Spleen (tissue), 11 donors: Measurements from ENCODE around the gene PDE8B. TPM values are rescaled to one million over a fixed set of nuclear protein-coding genes. Genes with fewer than 3 reads are reported as not detected.

Experiments
- DNase-seq: peaks from one replicate; pipeline ENCODE4 v3.0.0-alpha.2; 2020
- H3K27ac ChIP-seq, 8 donors: fragments of 200-600 bp; sonication (generic) in 7 of 8; 1 replicate in 4 of 8; 2 replicates in 4 of 8; pipeline versions ENCODE4 v1.5.0 to v1.8.0; 2016 to 2021; ENCODE audit warnings: inconsistent platforms in 4 of 8, mild to moderate bottlenecking in 4 of 8, moderate library complexity in 1 of 8
- H3K27me3 ChIP-seq, 7 donors: fragments of 200-600 bp; sonication (generic) in 6 of 7; replicated peaks in 1 of 7; 1 replicate in 4 of 7; 2 replicates in 3 of 7; pipeline versions ENCODE4 v1.5.0 to v1.8.0; 2016 to 2021; ENCODE audit warnings: inconsistent platforms in 3 of 7, mild to moderate bottlenecking in 1 of 7
- H3K36me3 ChIP-seq, 6 donors: fragments of 200-600 bp; sonication (generic) in 5 of 6; 1 replicate in 4 of 6; 2 replicates in 2 of 6; pipeline versions ENCODE4 v1.5.0 to v1.8.0; 2016 to 2021; ENCODE audit warnings: inconsistent platforms in 2 of 6
- H3K4me1 ChIP-seq, 6 donors: fragments of 200-600 bp; sonication (generic) in 5 of 6; 1 replicate in 3 of 6; 2 replicates in 3 of 6; pipeline versions ENCODE4 v1.5.0 to v1.8.0; 2016 to 2021; ENCODE audit warnings: inconsistent platforms in 3 of 6
- H3K4me3 ChIP-seq, 8 donors: fragments of 200-600 bp; sonication (generic) in 7 of 8; 1 replicate in 4 of 8; 2 replicates in 4 of 8; pipeline versions ENCODE4 v1.5.0 to v1.8.0; 2016 to 2021; ENCODE audit warnings: inconsistent platforms in 4 of 8, mild to moderate bottlenecking in 4 of 8, moderate library complexity in 2 of 8
- H3K9me3 ChIP-seq, 8 donors: fragments of 200-600 bp; sonication (generic) in 7 of 8; 1 replicate in 4 of 8; 2 replicates in 4 of 8; pipeline versions ENCODE4 v1.5.0 to v1.8.0; 2016 to 2021; ENCODE audit warnings: inconsistent platforms in 4 of 8
- POLR2A ChIP-seq, 3 donors: fragments of 450-650 bp; IDR thresholded peaks; one replicate each; pipeline ENCODE4 v1.5.1; 2017; ENCODE audit warnings: antibody characterized with exemption in 3 of 3, mild to moderate bottlenecking in 1 of 3
- POLR2AphosphoS5 ChIP-seq, 3 donors: sonication (generic); formaldehyde crosslinking; IDR thresholded peaks; one replicate each; pipeline ENCODE4 v1.5.1; 2017; ENCODE audit warnings: antibody characterized with exemption in 3 of 3
- WGBS, 5 donors: extraction: QIAGEN DNeasy Blood & Tissue Kit in 3 of 5; methylation state at CpG; one replicate each; pipeline versions ENCODE4 v1.1.5 to v1.1.7; 2013 to 2018; 5-methylcytosine and 5-hydroxymethylcytosine counted together
- intact Hi-C: fragments of 100-400 bp; cut with DNase I; formaldehyde crosslinking; loops from one replicate; pipeline ENCODE4 v1.15.0; 2023; ENCODE audit warnings: low total_unique reads
- polyA plus RNA-seq, 3 donors: library from polyadenylated mRNA; stranded (reverse); fragments of 200-250 nt; gene quantifications; one replicate each; pipeline ENCODE4 v1.2.1, GENCODE V29; 2013
- total RNA-seq, 7 donors: library from RNA; depleted of rRNA in 3 of 7; stranded (reverse); fragments of >200 nt in 3 of 7; fragmentation: NEBNext Ultra II Directional in 4 of 7; extraction: Animal tissue kit (Norgen Biotek cat#: 25700) in 4 of 7; gene quantifications; one replicate each; pipeline versions ENCODE4 v1.1.0 to v1.2.1, GENCODE V29; 2016 to 2021
- TF ChIP-seq, protein P1 (sequence below), 11 experiments: fragments of 200-600 bp in 7 of 11; fragments of 450-650 bp in 4 of 11; sonication (generic) in 4 of 11; IDR thresholded peaks in 8 of 11; conservative IDR thresholded peaks in 3 of 11; 1 replicate in 7 of 11; 2 replicates in 4 of 11; pipeline versions ENCODE4 v1.4.0 to v1.8.0; 2016 to 2021; ENCODE audit warnings: antibody characterized with exemption in 11 of 11, inconsistent platforms in 4 of 11, mild to moderate bottlenecking in 1 of 11
- donor health status: healthy with polysubstance abuse.
- donor health status: DM: no; HTN: no; CAD: no; lungs with moderate emphysema.
- donor health status: DM: no; HTN: no; CAD: no.
- donor health status: Bipolar disorder and iron deficiency.
- donor health status: healthy.
- donor health status: DM: no; HTN: no; CAD: no.
- donor health status: DM: yes; HTN: yes; CAD: no.

Gene PDE8B
- total and polyA plus RNA-seq, 10 donors: 0.18 to 1.9 (median 0.85) TPM

DNA sequence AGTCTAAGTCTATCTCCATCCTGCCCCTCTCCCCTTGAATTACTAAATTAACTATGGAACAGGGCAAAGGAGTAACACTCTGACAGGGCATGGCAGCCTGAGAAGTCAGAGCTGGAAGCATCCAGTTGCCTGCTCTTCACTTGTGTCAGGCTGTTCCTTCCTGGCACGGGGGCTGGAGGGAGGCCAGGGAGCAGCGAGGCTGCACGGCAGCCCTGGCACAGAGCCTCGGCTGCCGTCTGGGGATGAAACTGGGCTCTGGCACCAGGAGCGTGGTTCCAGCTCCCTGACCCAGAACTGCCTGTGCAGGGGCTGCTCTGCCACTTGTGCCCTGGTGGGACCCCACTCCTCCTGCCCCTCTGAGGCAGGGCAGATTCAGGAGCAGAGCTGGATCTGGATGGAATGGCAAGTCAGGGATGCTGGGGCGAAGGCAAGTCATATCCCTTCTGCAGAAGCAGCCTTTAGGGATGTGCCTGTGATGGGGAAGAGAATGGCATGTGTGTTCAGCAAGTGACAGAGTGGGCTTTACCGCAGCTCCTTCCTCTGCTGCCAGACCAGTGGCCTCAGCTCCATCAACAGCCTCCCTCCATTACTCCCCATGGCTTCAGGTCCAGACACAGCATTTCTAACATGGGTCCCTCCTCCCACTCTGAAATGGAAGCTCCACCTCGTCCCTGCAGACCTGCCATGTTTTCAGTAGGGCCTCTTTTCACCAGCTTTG lies 42.2 kb upstream of the PDE8B start:
- Histone ChIP-seq H3K36me3 (no peaks in the 10 kb centered on the region), H3K27ac (peak overlapping the region in 1 of 8 donors; percentile 39), H3K9me3 (no peaks in the 10 kb centered on the region), H3K4me1 (peaks cover 0 to 14% (median 7%) of the 10 kb centered on the region in 6 donors), H3K4me3 (no peak overlapping the region), H3K27me3 (peaks cover 0 to 9% (median 0%) of the 10 kb centered on the region in 7 donors)
- TF ChIP-seq, protein P1, sequence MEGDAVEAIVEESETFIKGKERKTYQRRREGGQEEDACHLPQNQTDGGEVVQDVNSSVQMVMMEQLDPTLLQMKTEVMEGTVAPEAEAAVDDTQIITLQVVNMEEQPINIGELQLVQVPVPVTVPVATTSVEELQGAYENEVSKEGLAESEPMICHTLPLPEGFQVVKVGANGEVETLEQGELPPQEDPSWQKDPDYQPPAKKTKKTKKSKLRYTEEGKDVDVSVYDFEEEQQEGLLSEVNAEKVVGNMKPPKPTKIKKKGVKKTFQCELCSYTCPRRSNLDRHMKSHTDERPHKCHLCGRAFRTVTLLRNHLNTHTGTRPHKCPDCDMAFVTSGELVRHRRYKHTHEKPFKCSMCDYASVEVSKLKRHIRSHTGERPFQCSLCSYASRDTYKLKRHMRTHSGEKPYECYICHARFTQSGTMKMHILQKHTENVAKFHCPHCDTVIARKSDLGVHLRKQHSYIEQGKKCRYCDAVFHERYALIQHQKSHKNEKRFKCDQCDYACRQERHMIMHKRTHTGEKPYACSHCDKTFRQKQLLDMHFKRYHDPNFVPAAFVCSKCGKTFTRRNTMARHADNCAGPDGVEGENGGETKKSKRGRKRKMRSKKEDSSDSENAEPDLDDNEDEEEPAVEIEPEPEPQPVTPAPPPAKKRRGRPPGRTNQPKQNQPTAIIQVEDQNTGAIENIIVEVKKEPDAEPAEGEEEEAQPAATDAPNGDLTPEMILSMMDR (IDR thresholded peaks at IDR 0.05 in 8 of 11, conservative IDR thresholded peaks at IDR 0.05 in 3 of 11): no peak
- peak; percentile 58 to 67 (median 67) for TF ChIP-seq POLR2AphosphoS5 (IDR thresholded peaks at IDR 0.05)
- DNase-seq: peak; percentile 77
- intact Hi-C loops: no loop called here
- 54 to 69% (median 64%) methylated on average over 7 to 9 of the region's 9 CpGs for WGBS, 5 donors

GRCh38 chr5:77168879-77169244 lies 41.6 kb upstream of the PDE8B start:
- Histone ChIP-seq H3K27me3 (peaks cover 0 to 9% (median 0%) of the 10 kb centered on the region in 7 donors), H3K4me1 (peaks cover 0 to 14% (median 7%) of the 10 kb centered on the region in 6 donors), H3K9me3 (no peaks in the 10 kb centered on the region), H3K4me3 (no peak overlapping the region), H3K27ac (no peak overlapping the region), H3K36me3 (no peaks in the 10 kb centered on the region)
- DNase-seq: no peak
- TF ChIP-seq POLR2AphosphoS5 (IDR thresholded peaks at IDR 0.05): no peak
- TF ChIP-seq, protein P1 (IDR thresholded peaks at IDR 0.05 in 8 of 11, conservative IDR thresholded peaks at IDR 0.05 in 3 of 11): no peak
- no peak for TF ChIP-seq POLR2A (IDR thresholded peaks at IDR 0.05)
- intact Hi-C loops: no loop called here
- WGBS, 5 donors: 60 to 73% (median 64%) methylated on average over 3 of the region's 3 CpGs

GRCh38 chr5:77170196-77170890 lies 40.1 kb upstream of the PDE8B start:
- no peak for DNase-seq
- no peaks in the 10 kb centered on the region for H3K36me3 ChIP-seq
- H3K9me3 ChIP-seq: no peaks in the 10 kb centered on the region
- H3K4me3 ChIP-seq: no peak overlapping the region
- intact Hi-C loops: no loop called here
- H3K27me3 ChIP-seq: peaks cover 0 to 9% (median 0%) of the 10 kb centered on the region in 7 donors
- no peak for TF ChIP-seq POLR2A (IDR thresholded peaks at IDR 0.05)
- TF ChIP-seq, protein P1 (IDR thresholded peaks at IDR 0.05 in 8 of 11, conservative IDR thresholded peaks at IDR 0.05 in 3 of 11): no peak
- no peak for TF ChIP-seq POLR2AphosphoS5 (IDR thresholded peaks at IDR 0.05)
- H3K27ac ChIP-seq: no peak overlapping the region
- H3K4me1 ChIP-seq: peaks cover 0 to 14% (median 7%) of the 10 kb centered on the region in 6 donors
- WGBS, 5 donors: 78 to 87% (median 82%) methylated on average over 6 of the region's 6 CpGs
